H1 (cell line): ENCODE results near the gene TCF25. TPM values are rescaled to one million over a fixed set of nuclear protein-coding genes. Genes with fewer than 3 reads are reported as not detected.

Experiments
- EGR1 ChIP-seq: IDR thresholded peaks from 2 replicates; pipeline ENCODE4 v1.6.1; 2011; ENCODE audit warnings: low read depth, low read length, borderline replicate concordance
- RNF2 ChIP-seq: fragments of 200-900, 300-1000 bp; sonication (generic); IDR thresholded peaks from 2 replicates; pipeline ENCODE4 v1.7.1; 2016; ENCODE audit warnings: borderline replicate concordance, low read depth, mild to moderate bottlenecking, antibody characterized with exemption, low read length; ENCODE audit not compliant: poor library complexity, severe bottlenecking; ENCODE audit errors: missing control alignments
- SIRT6 ChIP-seq: IDR thresholded peaks from one replicate; pipeline ENCODE4 v1.7.1; 2012; ENCODE audit warnings: low read length, inconsistent platforms
- TAF7 ChIP-seq: optimal IDR thresholded peaks from 2 replicates; pipeline ENCODE3; 2011; ENCODE audit warnings: low read depth, mild to moderate bottlenecking, inconsistent platforms, low read length, moderate library complexity, borderline replicate concordance
- polyA plus RNA-seq, 7 experiments: library from polyadenylated mRNA; depleted of rRNA in 3 of 7; stranded (reverse) in 5 of 7; unstranded in 2 of 7; fragments of >200 nt in 5 of 7; fragments of 200-250 nt in 2 of 7; gene quantifications; 1 replicate in 5 of 7; 2 replicates in 1 of 7; 4 replicates in 1 of 7; pipeline versions ENCODE4 v1.2.1 to v1.2.3, GENCODE V29; 2011 to 2013; ENCODE audit warnings: missing spikeins in 2 of 7, mixed read lengths in 2 of 7
- total RNA-seq: library from RNA; stranded (reverse); fragmentation: NEBNext Ultra II Directional; extraction: Animal tissue kit (Norgen Biotek cat#: 25700); gene quantifications from 2 replicates; pipeline ENCODE4 v1.2.1, GENCODE V29; 2021

Gene TCF25
- total and polyA plus RNA-seq, 2 of the 8 experiments (the other 6 are each of a cell fraction or from before 2014, with no cell fraction given): 78.1 to 102 TPM

DNA sequence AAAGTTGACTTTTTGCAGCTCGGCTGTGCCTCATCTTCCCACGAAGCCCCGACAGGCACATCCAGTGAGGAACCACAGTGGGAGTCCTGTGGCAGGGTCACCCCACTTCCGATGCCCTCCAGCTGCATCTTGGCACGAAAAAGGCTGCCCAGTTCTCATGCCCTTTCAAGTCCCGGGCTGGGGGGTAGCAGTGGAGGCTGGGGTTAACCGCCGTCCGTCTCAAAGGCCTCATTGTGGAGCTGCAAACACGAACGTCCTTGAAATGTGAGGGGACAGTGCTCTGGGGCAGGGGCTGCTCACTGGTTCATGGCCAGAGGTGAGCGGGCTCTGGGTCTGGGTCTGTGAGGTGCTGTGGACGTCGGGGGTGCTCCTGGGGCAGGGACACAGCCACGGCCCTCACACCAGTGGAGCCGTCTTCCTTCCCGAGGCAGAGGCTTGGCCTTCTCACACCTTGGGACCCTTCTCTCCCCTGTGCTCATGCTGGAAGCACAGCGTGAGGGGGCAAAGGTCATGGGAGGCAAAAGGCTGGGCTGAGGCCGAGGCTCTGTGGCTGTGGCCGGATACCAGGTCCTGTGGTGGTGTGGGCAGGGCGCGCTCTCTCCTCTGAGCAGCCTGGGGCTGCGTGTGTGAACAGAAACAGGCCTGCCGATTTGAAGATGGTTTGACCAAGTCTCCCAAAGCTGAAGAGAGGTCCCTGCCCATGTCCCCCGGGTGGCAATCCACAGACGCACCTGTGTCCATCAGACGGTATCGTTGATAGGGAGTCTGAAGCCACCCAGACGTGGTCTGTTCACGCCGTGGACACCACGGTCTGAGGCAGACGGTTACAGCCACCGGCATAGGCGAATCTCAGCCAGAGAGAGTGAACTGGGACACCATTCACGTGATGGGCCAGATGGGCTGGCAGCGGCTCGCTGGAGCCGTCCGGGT lies 42.2 kb downstream of the TCF25 start (continued):
- TF ChIP-seq RNF2: no peak
- no peak for TF ChIP-seq TAF7
- no peak for TF ChIP-seq SIRT6
- TF ChIP-seq EGR1: no peak
- TF ChIP-seq, all 59 proteins: peak for 0
